ENCODE measurements around the gene RASSF10.
A peak's percentile ranks its signal among the peaks of the same experiment; 100 is the strongest.

The RASSF10 gene

DNA sequence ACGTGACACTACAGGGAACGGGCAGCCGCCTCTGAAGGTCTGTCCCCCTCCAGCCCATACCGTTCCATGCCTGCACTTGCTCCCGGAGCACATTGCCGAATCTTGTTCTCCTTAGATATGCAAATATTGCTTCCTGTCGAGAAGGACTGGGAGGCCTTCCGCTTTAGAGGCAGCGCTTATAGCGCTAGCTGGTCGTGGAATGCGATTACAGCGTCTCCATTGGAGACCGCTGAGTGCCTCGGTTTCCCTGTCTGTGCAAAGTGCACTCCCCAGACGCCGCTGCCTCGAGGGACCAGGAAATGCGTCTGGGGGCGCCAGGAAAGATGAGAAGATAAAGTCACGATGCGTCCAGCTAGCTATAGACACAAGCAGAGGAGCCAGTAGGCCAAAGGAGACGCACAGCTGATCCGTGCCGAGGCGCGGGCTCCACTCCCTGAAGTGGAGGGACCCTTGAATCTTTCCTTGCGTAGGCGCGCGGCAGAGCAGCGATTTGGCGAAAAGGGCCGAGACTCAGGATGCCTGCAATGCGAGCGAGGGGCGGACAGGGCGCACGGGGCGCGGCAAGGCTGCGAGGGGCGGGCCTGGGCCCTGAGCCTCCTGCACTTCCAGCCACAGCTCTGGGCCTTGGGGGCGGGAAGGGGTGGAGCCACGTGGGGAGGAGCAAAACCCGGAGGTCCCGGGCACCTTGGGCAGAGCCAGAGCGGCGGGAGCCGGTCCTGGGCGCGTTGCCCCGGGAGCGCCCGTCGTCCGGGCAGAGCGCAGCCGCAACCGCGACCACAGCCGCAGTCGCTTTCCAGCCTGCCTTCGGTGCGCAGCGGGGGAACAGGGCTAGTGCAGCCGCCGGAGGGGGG lies at the start of gene RASSF10:
RASSF10 (plus strand) TSS at position 692 of the 851 bp plus-strand sequence. CDS start 261 bp downstream, outside the sequence.
- no peak for DNase-seq

DNA sequence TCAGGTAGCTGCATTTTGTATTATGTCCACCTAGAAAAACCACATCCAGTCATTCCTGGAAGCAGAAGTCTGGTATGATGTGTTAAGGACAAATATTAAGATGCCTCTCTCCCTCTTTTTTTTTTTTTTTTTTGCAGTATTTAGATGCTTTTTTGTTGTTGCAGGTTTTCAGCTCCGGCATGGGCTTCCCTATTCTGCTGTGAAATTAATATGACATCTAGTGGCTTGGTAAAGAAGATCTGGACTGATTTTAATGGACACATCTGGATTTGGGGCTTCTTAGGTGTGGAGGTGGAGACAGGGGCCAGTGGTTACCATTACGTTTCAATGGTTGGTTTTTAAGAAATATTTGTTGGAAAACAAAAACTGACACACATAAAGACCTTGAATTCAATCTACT lies 47.5 kb upstream of the RASSF10 start:
- DNase-seq, result no peak

DNA sequence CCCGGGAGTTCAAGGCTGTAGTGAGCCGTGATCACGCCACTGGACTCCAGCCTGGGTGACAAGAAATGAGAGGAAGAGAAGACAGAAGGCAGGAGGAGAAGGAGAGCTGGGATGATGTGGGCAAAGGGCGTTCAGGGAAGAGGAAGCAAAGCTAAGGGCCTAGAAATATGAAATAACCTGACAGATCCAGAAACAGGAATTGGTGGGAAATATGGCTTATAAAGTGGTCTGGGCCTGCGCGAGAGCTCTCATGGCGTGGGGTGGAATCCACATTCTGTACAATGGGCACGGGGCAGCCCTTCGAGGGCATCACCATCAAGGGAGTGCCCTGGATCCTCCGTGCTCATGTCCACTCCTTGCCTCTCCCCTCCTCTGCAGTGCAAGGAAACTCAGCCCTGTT lies 46.8 kb upstream of the RASSF10 start:
- no peak for DNase-seq

DNA sequence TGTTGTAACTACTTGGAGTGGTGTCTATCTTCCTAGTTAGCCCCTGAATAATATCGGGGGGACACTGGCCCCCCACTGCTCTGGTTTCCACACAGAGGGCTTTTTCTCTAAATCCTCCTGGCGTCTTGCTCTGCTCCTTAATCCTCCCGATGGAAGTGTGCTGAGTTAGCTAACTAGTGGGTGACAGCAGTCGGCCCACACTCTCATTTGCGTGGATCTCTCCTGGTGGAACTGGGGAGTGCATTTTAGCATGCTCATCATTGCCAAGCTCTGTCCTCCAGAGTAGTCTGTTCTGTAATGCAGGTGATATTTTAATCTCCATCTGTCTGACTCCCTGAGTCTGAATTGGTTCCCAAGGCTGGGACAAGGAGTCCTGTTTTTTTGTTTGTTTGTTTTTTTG lies 46.1 kb upstream of the RASSF10 start:
- no peak for DNase-seq

DNA sequence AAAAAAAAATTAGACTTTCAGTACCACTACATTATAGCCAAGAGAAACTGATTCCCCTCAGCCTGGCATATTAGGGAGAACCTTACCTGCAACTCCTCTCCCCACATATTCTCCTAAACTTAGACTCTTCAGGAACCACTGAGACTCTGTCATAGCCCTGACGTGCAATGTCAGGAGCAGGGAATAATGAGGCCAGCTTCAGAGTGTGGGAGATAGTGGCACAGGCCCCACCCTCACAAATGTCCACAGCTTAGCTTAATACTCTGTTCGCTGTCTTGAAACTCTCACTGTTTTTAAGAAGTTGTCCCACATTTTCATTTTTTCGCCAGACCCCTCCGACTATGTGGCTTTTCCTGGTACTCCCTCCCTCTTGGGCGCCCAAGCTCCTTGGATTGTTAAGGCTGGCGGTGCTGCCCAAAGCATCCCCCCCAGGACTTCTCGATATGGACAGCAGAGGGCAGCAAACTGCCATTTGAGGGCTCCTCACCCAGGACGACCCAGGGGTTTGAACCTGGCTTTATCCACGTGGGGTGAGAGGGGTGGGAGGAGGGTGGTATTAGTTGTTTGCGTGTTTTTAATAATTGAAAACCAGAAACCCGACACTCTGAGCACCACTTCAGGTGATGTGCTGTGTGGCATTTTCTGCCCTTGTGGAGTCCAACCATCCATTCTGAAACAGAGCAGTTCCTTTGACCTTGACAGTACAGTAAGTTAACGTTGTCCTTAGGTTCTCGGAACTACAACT lies 45.2 kb upstream of the RASSF10 start:
- DNase-seq, result peak; percentile 54

DNA sequence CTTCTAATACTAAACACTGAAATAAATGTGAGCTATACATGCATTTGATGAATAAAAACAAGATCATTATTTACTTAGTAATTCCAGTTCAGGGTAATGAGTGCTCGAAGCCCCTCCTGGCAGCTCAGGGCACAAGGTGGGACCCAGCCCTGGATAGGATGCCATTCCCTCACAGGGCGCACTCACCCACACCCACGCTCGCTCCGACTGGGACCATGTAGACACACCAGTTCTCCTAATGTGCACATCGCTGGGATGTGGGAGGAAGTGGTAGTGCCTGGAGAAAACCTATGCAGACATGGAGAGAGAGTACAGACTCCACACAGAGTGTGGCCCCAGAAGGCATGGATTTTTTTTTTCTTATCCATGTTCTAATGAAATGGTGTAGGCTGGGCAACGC lies 44.5 kb upstream of the RASSF10 start:
- no peak for DNase-seq

DNA sequence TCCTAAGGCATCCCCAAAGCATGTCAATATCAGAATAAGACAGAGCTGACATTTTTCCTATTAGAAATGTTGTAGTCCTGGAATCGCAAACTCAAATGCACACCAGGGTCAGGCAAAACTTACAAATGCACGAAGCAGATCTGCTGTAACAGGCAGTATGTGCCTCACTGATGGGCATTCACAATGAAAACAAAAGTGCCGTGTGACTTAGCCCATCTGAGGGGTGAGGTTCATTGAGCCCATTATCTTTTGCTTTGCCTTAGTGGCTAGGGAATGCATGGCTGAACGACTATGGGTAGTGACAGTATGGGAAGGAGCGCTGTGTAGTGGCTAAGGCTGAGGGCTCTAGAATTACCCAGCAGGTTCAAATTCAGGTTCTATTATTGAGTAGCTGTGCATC lies 43.1 kb upstream of the RASSF10 start:
- no peak for DNase-seq

DNA sequence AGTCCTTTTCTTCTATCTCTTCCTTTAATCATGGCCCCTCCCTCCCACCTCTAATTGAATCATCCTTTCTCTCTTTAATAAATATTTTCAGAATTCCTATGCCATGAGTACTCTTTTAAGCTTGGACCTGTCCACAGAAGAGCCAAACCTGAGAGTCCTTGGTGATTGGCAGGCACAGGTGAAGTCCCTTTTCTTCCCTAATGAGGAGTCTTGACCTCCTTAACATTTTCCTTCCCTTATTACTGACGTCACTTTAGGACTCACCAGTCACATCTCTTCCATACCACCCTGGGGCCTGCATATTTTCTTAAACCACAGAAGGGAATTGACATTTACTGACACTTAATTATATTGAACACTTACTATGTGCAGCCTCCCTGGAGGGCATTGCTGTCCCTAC lies 41.0 kb upstream of the RASSF10 start:
- DNase-seq, result no peak

DNA sequence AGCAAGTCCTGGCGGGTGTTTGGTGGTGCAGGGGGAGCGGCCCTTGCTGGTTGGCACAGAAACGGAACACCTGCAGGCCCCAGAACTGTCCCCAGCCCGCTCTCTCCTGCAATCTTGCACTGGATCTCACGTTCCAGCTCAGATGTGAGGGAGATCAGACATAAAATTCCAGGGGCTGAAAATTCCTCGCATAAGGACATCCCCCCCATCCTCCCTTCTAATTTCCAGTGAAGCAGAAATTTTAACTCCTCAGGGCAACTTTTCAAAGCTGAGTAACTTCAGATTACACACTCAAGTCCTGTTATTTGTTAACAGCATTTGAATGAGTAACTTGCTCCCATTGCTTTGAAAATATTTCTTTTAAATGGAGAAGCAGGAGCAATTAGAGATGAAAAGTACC lies 40.3 kb upstream of the RASSF10 start:
- DNase-seq, result no peak

DNA sequence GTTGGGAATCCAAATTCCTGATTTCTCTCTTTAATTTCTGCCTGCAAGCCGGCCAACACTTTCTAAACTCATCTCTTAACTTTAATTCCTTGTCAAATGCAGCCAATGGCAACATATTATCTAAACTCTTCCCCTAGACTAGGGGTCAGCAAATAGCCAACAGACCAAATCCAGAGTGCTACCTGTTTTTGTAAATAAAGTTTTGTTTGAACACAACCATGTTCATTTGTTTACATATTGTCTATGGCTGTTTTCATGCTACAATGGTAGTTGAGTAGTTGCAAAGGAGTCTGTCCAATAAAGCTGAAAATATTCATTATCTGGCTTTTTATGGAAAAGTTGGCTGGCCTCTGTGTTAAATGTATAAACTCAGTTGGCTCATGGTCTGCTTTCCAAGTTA lies 37.2 kb upstream of the RASSF10 start:
- DNase-seq, result no peak

DNA sequence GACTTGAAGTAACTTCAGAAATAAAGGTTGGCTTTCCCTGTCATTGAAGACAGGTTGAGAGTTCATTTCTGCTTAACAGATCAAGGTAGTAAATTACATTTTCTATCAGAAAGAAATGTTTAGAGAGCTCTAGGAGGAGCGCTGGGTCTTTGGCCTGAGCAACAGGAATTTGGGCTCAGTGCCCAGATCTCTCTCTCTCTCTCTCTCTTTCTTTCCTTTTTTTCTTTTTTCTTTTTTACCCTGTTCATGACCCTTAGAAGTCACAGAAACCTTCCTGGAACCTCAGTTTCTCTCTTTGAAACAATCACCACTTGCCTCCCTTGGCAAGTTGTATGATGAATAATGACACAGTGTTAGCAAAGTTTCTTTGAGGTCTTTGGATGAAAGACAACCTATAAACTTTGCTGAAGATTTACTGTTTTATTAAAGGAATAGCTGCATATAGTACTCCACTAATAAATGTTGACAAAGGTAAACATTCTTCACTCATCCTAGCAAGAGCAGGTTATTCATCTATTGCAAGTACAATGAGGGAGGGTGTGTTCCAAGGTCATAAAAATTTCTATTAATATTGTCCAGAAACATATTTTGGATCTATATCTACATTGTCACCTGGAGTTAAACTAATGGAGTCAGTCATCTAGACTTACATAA lies 35.5 kb upstream of the RASSF10 start:
- no peak for DNase-seq

DNA sequence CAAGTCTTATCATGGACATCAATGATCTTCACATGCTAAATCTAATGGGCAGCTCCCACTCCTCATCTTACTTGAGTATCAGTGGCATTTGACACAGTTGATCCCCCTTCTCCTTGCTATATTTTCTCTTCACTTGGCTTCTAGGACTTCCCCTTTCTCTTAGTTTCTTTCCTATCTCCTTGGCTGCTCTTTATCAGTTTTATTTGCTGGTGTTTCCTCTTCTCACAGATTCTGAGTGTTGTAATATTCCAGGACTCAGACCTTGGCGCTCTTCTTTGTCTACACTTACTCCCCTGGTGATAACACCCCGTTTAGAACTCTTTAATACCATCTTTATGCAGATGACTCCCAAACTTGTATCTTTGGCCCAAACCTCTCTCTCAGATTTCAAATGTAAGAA lies 33.9 kb upstream of the RASSF10 start:
- DNase-seq, result no peak

DNA sequence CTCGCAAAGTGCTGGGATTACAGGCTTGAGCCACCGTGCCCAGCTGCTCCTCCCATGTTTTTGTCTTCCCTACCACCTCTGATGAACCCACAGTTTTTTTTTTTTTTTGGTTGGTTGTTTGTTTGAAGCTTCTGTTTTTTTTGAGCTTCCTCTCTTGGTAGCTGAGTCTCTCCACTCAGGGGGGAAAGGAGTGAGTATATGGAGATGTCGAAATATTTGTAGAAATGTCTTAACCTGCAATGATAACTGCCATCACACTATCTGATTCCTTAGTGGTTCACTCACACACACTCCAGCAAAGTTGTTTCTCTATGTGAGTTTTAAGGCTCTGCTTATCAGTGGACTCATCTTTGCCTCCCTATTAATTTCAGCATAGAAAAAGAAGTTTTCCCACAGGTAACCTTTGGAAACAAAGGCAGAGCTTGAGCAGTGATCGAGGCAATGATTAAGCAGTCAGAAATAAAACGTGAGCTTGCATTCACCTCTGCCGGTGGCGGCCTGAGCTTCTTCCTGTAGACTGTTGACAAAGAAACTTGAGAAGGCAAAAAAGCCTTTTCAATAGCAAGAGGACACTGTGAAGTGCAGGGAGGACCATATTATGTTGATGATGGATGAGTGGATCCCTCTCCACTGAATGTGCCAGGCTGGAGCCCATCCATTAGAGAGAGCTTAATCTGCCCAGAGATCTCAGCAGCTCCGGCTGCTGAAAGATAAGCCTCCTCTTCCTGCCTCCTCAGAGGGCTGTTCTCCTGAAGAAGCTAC lies 29.0 kb upstream of the RASSF10 start:
- no peak for DNase-seq

DNA sequence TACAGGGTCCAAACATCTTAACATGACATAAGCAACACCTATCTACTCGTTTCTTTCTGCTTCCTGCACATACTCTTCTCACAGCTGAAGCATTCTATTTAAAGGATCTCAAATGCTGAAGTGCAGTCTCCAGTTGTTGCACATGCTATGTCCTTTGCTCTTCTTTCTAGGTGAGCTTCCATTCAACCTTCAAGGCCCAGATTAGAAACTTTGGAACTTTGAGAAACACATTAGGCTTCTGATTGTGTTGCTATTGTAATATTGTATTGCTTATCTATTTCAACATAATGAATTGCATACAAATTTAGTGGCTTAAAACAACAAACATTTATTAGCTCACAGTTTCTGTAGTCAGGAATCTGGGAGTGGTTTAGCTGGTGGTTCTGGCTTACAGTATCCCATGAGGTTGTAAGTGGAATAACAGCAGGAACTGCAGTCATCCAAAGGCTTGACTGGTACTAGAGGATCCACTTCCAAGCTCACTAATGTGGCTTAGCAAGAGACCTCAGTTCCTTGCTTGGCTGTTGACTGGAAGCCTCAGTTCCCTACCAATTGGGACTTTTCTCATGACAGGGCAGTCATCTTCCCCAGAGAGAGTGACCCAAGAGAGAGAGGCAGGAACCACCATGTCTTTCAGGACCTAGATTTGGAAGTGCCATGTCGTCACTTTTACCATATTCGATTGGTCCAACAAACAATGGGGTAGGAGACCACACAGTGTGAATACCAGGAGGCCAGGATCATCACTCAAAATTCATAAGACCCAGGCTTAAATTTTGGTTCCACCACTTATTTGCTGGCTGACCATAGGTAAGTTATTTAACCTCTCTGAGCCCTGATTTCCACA lies 27.2 kb upstream of the RASSF10 start:
- DNase-seq, result no peak

DNA sequence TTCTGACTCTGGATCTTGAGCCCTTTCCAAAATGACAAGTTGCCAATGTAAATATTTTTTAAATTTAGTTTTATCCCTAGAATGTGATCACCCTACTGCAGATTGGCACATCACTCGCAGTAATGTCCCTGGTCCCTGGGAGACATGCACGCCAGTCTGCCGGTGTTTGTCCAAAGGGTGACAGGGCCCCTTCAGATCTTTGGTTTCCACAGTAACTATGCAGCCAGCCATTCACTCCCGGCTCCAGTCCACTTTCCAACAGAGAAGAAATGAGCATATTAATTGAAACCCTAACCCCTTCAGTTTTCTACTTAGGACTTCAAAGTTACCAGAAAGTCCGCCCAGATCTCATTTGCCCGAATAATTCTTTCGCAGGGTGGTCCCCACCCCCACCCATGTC lies 25.8 kb upstream of the RASSF10 start:
- DNase-seq, result no peak

DNA sequence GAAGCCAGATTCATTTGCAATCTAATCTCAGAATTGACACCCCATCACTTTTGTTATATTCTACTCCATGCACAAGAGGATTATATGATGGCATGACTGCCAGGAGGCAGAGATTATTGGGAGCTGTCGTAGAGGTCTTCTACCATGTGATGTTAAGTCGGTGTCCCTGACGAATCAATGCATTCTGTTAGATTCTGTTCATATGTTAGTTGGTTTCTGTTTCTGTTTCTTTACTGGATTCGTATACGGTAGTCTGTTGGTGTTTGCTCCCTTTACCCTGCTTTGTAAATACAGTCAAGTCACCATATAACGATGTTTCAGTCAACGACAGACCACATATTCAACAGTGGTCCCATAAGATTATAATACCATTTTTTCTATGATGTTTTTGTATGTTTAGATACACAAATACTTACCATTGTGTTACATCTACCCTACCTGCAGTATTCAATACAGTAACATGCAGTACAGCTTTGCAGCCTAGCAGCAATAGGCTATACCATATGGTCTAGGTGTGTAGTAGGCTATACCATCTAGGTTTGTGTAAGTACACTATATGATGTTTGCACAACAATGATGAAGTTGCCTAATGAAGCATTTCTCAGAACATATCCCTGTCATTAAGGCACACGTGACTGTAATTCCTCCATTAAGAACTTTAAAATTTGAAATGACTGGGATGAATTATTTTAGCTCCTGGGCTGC lies 22.8 kb upstream of the RASSF10 start:
- DNase-seq, result no peak

DNA sequence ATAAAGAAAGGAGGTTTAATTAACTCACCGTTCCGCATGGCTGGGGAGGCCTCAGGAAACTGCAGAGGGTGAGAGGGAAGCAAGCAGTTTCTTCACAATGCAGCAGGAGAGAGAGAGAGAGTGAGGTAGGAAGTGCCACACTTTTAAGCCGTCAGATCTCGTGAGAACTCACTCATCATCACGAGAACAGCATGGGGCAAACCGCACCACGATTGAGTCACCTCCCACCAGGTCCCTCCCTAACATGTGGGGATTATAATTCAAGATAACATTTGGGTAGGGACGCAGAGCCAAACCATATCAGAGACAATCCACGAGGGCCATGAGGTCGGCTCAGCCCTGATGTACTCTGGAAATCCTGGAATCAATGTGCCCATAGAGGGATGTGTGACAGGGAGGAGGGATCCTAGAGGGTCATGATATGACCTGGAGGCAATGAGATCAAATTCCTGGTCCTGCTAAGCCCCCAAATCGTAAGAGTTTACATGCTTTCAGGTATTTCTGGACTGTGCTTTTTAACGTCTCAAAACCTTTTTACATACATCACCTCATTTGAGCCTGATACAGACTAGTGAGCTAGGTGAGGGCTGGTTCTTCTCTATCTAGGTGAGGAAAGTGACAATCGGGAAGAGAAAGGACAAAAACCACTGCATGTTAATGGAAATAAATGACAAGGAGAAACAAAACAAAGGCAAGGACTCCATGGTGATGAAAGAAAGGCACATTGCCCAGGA lies 19.5 kb upstream of the RASSF10 start:
- no peak for DNase-seq

DNA sequence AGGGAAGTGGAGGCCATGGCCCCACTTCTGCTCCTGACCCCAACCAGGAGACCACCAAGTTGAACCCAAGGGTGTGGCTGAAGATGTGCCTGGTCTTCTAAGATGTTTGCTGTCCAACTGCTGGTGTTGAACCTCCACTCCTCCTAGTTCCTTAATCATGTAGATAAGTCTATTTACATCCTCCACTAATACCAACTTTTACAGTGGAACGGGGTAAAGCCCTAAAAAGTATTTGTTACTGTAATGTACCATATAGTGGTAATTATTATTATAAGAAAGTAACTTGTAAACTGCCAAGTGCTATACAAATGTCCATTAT lies 19.0 kb upstream of the RASSF10 start:
- no peak for DNase-seq

DNA sequence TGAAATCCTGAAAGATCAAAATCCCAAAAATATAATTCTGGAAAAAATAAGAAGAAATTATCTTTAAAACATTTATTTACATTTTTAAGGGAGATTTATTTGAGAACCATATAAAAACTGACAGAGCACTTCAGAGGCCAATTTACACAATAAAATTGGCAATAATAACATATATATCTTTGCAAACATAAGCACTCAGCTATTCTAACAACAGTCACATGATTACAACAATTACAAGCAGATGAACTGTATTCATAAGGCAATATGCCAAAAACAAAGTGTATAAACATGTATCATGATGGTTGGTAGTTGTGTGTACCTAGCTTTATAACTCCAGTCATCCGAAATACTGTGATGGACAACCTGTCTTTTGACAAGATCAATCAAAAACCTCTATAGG lies 17.7 kb upstream of the RASSF10 start:
- DNase-seq, result no peak

DNA sequence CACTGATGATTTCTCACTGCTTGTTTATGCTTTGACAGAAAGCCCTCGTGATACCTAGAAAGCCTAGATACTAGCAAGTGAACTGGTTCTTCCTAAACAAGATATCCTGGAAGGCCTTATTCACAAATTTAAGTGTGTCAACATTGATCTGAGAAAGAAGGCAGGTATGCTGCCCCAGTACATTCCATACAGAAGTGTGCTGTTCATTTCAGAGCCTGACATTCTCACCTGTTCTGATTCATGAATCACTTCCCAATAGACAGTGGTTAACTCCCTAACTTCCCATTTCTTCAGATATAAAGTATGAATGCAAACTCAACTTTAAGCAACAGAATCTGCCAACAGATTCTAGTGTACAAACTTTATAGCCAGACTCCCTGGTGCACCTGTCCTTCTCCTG lies 15.5 kb upstream of the RASSF10 start:
- DNase-seq, result no peak

DNA sequence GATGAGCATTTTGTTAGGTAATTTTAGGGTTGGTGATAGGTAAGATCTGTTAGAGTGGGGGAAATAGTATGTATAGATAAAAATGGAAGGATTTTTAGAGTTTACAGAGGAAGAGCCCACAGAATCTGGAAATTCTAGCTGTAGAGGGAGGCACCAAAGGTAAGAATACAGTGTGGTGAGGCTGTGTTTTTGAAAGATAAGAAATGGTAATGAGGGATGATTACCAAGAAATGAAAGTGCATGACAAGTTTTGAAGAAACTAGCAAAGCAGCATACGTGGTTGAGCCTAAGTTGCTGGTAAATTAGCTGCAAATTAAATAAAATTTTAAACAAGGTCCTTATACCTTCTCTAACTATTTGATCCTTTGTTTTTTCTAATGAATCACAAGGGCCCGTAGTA lies 14.6 kb upstream of the RASSF10 start:
- no peak for DNase-seq

Measured in CD4-positive, alpha-beta T cell treated with Interleukin-21 for 1 hour (primary cell).